Panc1 (cell line): ENCODE results near the gene CEP250. TPM values are rescaled to one million over a fixed set of nuclear protein-coding genes. Genes with fewer than 3 reads are reported as not detected.

ENCODE experiments used
- ATAC-seq: fragments of 200-7000 bp; cut with Tn5 transposase; 2 replicates; pipeline ENCODE4 v1.9.1; 2020; ENCODE audit warnings: mild to moderate bottlenecking, moderate library complexity
- BruUV-seq: library from RNA; stranded (reverse); fragments of 400-500 nt; replicated peaks from 2 replicates; lab custom pipeline; 2021; lab: Mats Ljungman, UMichigan
- CTCF ChIA-PET: fragments of 300-600 bp; sonication (Branson Sonifier 250); formaldehyde crosslinking; loops from one replicate; lab custom pipeline; 2022; ENCODE audit warnings: antibody characterized with exemption; lab: Charles Lee
- POLR2A ChIA-PET: fragments of 300-600 bp; sonication (Branson Sonifier 250); formaldehyde crosslinking; loops from one replicate; lab custom pipeline; 2022; ENCODE audit warnings: antibody characterized with exemption; lab: Charles Lee
- DNase-seq: peaks from one replicate; pipeline ENCODE4 v3.0.0-alpha.2; 2010; ENCODE audit warnings: low read depth, low spot score
- H3K27ac ChIP-seq: 2 replicates; pipeline ENCODE4 v1.5.1; 2011; ENCODE audit warnings: mild to moderate bottlenecking, low read length, inconsistent platforms
- H3K27me3 ChIP-seq: fragments of 200-500 bp; sonication (Bioruptor generic); 2 replicates; pipeline ENCODE4 v1.6.0; 2014; ENCODE audit warnings: low read length, inconsistent platforms; ENCODE audit not compliant: control insufficient read depth, insufficient read depth
- H3K36me3 ChIP-seq: fragments of 200-500 bp; sonication (Bioruptor generic); 2 replicates; pipeline ENCODE4 v1.5.1; 2014; ENCODE audit warnings: inconsistent platforms, mild to moderate bottlenecking, low read length, moderate library complexity; ENCODE audit not compliant: control insufficient read depth, insufficient read depth
- H3K4me1 ChIP-seq: 2 replicates; pipeline ENCODE4 v1.5.1; 2011; ENCODE audit warnings: inconsistent platforms, mild to moderate bottlenecking, low read length, moderate library complexity; ENCODE audit not compliant: control insufficient read depth, insufficient read depth
- H3K4me3 ChIP-seq, 2 experiments: 2 replicates each; pipeline ENCODE4 v1.5.1; 2011 to 2012; ENCODE audit warnings: low read depth in 2 of 2, low read length in 2 of 2, mild to moderate bottlenecking in 2 of 2, inconsistent platforms in 1 of 2, moderate library complexity in 1 of 2
- H3K9me3 ChIP-seq: fragments of 200-500 bp; sonication (Bioruptor generic); 2 replicates; pipeline ENCODE4 v1.5.1; 2014; ENCODE audit warnings: low read depth, mild to moderate bottlenecking, inconsistent platforms, low read length, moderate library complexity; ENCODE audit not compliant: control insufficient read depth, insufficient read depth
- POLR2AphosphoS5 ChIP-seq: IDR thresholded peaks from 2 replicates; pipeline ENCODE4 v1.6.1; 2012; ENCODE audit warnings: mild to moderate bottlenecking, low read depth, low read length, moderate library complexity
- SIN3A ChIP-seq: IDR thresholded peaks from 2 replicates; pipeline ENCODE4 v1.6.1; 2012; ENCODE audit warnings: low read depth, mild to moderate bottlenecking, low read length, moderate library complexity, borderline replicate concordance; ENCODE audit not compliant: insufficient read depth
- TCF7L2 ChIP-seq: IDR thresholded peaks from 2 replicates; pipeline ENCODE4 v1.6.1; 2011; ENCODE audit warnings: mild to moderate bottlenecking, low read depth, low read length, inconsistent platforms
- in situ Hi-C: cut with HindIII; loops from 2 replicates; pipeline ENCODE4 v1.10.0; 2016; ENCODE audit warnings: low sequenced_read_pairs, low pct_unique_long_range_greater_than_20kb
- intact Hi-C: fragments of 100-400 bp; cut with micrococcal nuclease; formaldehyde crosslinking; loops from one replicate; pipeline ENCODE4 v1.10.0; 2022; ENCODE audit not compliant: unreplicated experiment
- total RNA-seq: library from RNA; stranded (reverse); gene quantifications from one replicate; pipeline ENCODE4 v1.2.1, GENCODE V29; 2021; ENCODE audit not compliant: unreplicated experiment
- TF ChIP-seq, protein P1 (sequence below): fragments of 450-650 bp; IDR thresholded peaks from 2 replicates; pipeline ENCODE4 v1.5.1; 2017; ENCODE audit warnings: mild to moderate bottlenecking
- TF ChIP-seq, protein P2 (sequence below), 2 experiments: IDR thresholded peaks; 2 replicates each; pipeline ENCODE4 v1.6.1; 2011 to 2012; ENCODE audit warnings: low read depth in 2 of 2, control low read depth in 1 of 2, low read length in 1 of 2, mild to moderate bottlenecking in 1 of 2, moderate library complexity in 1 of 2; ENCODE audit not compliant: insufficient read depth in 1 of 2

Gene CEP250
- total RNA-seq, 1 experiment from 2014 or later, result 82.5 TPM

DNA sequence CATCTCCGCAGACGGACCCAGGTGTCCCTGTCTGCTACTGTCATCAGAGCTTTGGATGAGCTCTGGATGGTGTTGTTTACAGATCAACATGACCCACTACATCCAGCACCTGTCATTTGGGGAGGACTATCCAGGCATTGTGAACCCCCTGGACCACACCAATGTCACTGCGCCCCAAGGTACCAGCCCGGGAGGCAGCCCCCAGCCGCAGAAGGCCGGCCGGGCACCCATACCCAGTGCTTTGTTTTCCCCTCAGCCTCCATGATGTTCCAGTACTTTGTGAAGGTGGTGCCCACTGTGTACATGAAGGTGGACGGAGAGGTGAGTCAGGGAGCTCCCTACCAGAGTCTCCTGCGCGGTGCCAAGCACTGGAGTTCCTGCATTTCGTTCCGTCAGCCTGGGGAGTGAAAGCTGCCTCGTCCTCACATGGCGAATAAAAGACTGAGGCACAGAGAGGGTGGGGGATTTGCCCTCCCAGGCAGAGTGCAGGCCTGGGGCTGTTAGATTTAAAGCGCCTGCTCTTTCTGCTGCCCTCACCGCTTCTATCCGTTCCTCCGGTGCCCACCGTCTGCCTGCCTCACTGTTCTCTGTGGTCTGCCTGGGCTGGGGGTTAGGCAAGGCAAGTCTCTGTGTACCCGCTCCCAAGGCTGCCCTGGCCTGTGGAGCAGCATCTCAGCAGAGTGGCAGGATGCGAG lies 100.7 kb downstream of the CEP250 start:
- no peak overlapping the region for H3K4me3 ChIP-seq
- DNase-seq (no peak), ATAC-seq (no peak)
- H3K27me3 ChIP-seq, result no peaks in the 10 kb centered on the region
- POLR2A ChIA-PET, result no interaction called here
- no peak overlapping the region for H3K27ac ChIP-seq
- BruUV-seq, result no TSS peak
- H3K36me3 ChIP-seq, result peaks cover 4% of the 10 kb centered on the region
- in situ Hi-C loops (no loop called here), intact Hi-C loops (no loop called here)
- TF ChIP-seq POLR2AphosphoS5 (no peak), SIN3A (no peak), TCF7L2 (no peak)
- TF ChIP-seq, protein P1, sequence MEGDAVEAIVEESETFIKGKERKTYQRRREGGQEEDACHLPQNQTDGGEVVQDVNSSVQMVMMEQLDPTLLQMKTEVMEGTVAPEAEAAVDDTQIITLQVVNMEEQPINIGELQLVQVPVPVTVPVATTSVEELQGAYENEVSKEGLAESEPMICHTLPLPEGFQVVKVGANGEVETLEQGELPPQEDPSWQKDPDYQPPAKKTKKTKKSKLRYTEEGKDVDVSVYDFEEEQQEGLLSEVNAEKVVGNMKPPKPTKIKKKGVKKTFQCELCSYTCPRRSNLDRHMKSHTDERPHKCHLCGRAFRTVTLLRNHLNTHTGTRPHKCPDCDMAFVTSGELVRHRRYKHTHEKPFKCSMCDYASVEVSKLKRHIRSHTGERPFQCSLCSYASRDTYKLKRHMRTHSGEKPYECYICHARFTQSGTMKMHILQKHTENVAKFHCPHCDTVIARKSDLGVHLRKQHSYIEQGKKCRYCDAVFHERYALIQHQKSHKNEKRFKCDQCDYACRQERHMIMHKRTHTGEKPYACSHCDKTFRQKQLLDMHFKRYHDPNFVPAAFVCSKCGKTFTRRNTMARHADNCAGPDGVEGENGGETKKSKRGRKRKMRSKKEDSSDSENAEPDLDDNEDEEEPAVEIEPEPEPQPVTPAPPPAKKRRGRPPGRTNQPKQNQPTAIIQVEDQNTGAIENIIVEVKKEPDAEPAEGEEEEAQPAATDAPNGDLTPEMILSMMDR, result no peak
- TF ChIP-seq, protein P2, sequence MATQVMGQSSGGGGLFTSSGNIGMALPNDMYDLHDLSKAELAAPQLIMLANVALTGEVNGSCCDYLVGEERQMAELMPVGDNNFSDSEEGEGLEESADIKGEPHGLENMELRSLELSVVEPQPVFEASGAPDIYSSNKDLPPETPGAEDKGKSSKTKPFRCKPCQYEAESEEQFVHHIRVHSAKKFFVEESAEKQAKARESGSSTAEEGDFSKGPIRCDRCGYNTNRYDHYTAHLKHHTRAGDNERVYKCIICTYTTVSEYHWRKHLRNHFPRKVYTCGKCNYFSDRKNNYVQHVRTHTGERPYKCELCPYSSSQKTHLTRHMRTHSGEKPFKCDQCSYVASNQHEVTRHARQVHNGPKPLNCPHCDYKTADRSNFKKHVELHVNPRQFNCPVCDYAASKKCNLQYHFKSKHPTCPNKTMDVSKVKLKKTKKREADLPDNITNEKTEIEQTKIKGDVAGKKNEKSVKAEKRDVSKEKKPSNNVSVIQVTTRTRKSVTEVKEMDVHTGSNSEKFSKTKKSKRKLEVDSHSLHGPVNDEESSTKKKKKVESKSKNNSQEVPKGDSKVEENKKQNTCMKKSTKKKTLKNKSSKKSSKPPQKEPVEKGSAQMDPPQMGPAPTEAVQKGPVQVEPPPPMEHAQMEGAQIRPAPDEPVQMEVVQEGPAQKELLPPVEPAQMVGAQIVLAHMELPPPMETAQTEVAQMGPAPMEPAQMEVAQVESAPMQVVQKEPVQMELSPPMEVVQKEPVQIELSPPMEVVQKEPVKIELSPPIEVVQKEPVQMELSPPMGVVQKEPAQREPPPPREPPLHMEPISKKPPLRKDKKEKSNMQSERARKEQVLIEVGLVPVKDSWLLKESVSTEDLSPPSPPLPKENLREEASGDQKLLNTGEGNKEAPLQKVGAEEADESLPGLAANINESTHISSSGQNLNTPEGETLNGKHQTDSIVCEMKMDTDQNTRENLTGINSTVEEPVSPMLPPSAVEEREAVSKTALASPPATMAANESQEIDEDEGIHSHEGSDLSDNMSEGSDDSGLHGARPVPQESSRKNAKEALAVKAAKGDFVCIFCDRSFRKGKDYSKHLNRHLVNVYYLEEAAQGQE (IDR thresholded peaks at IDR 0.05; ENCODE audit: insufficient read depth in 1 of 2, low read depth in 2 of 2, low read length in 1 of 2), result no peak
- H3K4me1 ChIP-seq, result no peaks in the 10 kb centered on the region; the same call in 1 of the 2 replicates
- H3K9me3 ChIP-seq, result no peaks in the 10 kb centered on the region
- CTCF ChIA-PET, result no interaction called here

DNA sequence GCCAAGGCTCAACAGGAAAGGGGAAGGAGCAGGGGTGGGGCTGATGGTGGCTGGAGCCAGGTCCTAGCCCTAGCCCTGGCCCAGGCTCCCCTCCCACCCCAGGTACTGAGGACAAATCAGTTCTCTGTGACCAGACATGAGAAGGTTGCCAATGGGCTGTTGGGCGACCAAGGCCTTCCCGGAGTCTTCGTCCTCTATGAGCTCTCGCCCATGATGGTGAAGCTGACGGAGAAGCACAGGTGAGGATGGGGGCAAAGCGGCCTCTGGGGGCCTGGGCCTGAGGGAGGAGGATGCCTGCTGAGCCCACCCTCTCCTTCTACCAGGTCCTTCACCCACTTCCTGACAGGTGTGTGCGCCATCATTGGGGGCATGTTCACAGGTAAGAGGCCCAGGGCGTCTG lies 101.5 kb downstream of the CEP250 start:
- ATAC-seq, result no peak
- Histone ChIP-seq H3K4me1 (no peaks in the 10 kb centered on the region; the same call in none of the 2 replicates), H3K27me3 (no peaks in the 10 kb centered on the region), H3K36me3 (peaks cover 4% of the 10 kb centered on the region), H3K27ac (no peak overlapping the region), H3K4me3 (no peak overlapping the region), H3K9me3 (no peaks in the 10 kb centered on the region)
- CTCF ChIA-PET, result no interaction called here
- no TSS peak for BruUV-seq
- TF ChIP-seq, protein P2 (IDR thresholded peaks at IDR 0.05; ENCODE audit: insufficient read depth in 1 of 2, low read depth in 2 of 2, low read length in 1 of 2), result no peak
- TF ChIP-seq SIN3A (no peak), POLR2AphosphoS5 (no peak), TCF7L2 (no peak)
- DNase-seq, result no peak
- in situ Hi-C loops (no loop called here), intact Hi-C loops (no loop called here)
- POLR2A ChIA-PET, result no interaction called here
